Type B pancreatic cell (in vitro differentiated cells): ENCODE results near the gene KRI1. TPM values are rescaled to one million over a fixed set of nuclear protein-coding genes. Genes with fewer than 3 reads are reported as not detected.

Experiments used
- DNase-seq: peaks from one replicate; pipeline ENCODE4 v3.0.0; 2021; ENCODE audit warnings: mixed read lengths; ENCODE audit not compliant: unreplicated experiment; ENCODE audit errors: extremely low spot score
- H3K27ac Mint-ChIP-seq: 2 replicates; pipeline ENCODE4 v1.8.0; 2021; ENCODE audit warnings: mild to moderate bottlenecking, mixed read lengths
- H3K27me3 Mint-ChIP-seq: 2 replicates; pipeline ENCODE4 v1.8.0; 2021; ENCODE audit warnings: mixed read lengths
- H3K36me3 Mint-ChIP-seq: 2 replicates; pipeline ENCODE4 v1.8.0; 2021; ENCODE audit warnings: mixed read lengths
- H3K4me1 Mint-ChIP-seq: one replicate; pipeline ENCODE4 v1.8.0; 2021; ENCODE audit warnings: mixed read lengths; ENCODE audit not compliant: unreplicated experiment
- H3K4me3 Mint-ChIP-seq: 2 replicates; pipeline ENCODE4 v1.8.0; 2021; ENCODE audit warnings: mild to moderate bottlenecking, mixed read lengths
- H3K9me3 Mint-ChIP-seq: 2 replicates; pipeline ENCODE4 v1.8.0; 2021; ENCODE audit warnings: mixed read lengths
- CTCF ChIP-seq: fragments of 200-600 bp; sonication (generic); conservative IDR thresholded peaks from 2 replicates; pipeline ENCODE4 v1.5.0; 2021; ENCODE audit warnings: antibody characterized with exemption, mild to moderate bottlenecking
- microRNA-seq: library from miRNA; unstranded; fragments of <30 nt; microRNA quantifications from one replicate; pipeline ENCODE4, GENCODE V29; 2020
- total RNA-seq: library from RNA; stranded (reverse); gene quantifications from 2 replicates; pipeline ENCODE4 v1.2.1, GENCODE V29; 2021; ENCODE audit warnings: low replicate concordance

KRI1 gene
- total RNA-seq, 1 donor from 2014 or later: 34.4 TPM

GRCh38 chr19:10510301-10510802, 55.5 kb downstream of the KRI1 start:
- peak; percentile 77 for DNase-seq
- no peak overlapping the region for H3K4me3 Mint-ChIP-seq

DNA sequence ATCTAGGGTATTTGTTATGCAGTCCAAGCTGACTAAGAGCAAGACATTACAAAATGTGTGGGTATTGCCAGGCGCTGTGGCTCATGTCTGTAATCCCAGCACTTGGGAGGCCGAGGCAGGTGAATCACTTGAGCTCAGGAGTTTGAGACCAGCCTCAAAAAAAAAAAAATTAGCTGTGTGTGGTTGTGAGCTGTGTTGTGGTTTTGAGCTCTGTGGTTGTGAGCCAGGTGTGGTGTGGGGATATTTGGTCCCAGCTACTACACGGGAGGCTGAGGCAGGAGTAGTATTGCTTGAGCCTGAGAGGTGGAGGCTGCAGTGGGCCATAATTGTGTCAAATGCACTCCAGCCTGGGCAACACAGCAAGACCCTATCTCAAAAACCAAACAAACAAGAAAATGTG, 57.1 kb downstream of the KRI1 start:
- no peak for TF ChIP-seq CTCF
- Mint-ChIP-seq H3K4me1 (peaks cover 9% of the 10 kb centered on the region), H3K27ac (no peak overlapping the region), H3K4me3 (no peak overlapping the region), H3K36me3 (no peaks in the 10 kb centered on the region), H3K27me3 (peaks cover 8% of the 10 kb centered on the region), H3K9me3 (peaks cover 4% of the 10 kb centered on the region)
- no peak for DNase-seq

More at GRCh38 chr19:10510301-10510802, 55.5 kb downstream of the KRI1 start:
- H3K27me3 Mint-ChIP-seq: peaks cover 16% of the 10 kb centered on the region
- H3K4me1 Mint-ChIP-seq: peaks cover 9% of the 10 kb centered on the region
- no peak overlapping the region for H3K27ac Mint-ChIP-seq
- TF ChIP-seq CTCF: peak; percentile 86
- no peaks in the 10 kb centered on the region for H3K36me3 Mint-ChIP-seq
- H3K9me3 Mint-ChIP-seq: peaks cover 4% of the 10 kb centered on the region

DNA sequence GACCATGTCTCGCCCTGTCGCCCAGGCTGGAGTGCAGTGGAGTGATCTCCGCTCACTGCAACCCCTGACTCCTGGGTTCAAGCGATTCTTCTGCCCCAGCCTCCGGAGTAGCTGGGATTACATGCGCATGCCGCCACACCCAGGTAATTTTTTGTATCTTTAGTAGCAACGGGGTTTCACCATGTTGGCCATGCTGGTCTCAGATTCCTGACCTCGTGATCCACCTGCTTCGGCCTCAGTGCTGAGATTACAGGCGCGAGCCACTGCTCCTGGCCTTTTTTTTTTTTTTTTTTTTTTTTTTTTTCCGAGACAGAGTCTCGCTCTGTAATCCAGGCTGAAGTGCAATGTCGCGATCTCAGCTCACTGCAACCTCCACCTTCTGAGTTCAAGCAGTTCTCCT, 57.8 kb downstream of the KRI1 start:
- peaks cover 2% of the 10 kb centered on the region for H3K27me3 Mint-ChIP-seq
- no peak for DNase-seq
- peaks cover 4% of the 10 kb centered on the region for H3K9me3 Mint-ChIP-seq
- no peak overlapping the region for H3K4me3 Mint-ChIP-seq
- no peak overlapping the region for H3K27ac Mint-ChIP-seq
- no peak for TF ChIP-seq CTCF
- no peaks in the 10 kb centered on the region for H3K36me3 Mint-ChIP-seq
- peaks cover 9% of the 10 kb centered on the region for H3K4me1 Mint-ChIP-seq

- peak; percentile 77 for DNase-seq
- Mint-ChIP-seq H3K9me3 (peaks cover 4% of the 10 kb centered on the region), H3K36me3 (no peaks in the 10 kb centered on the region)
Measured at GRCh38 chr19:10505583-10506229, 60.1 kb downstream of the KRI1 start.

More at GRCh38 chr19:10505583-10506229, 60.1 kb downstream of the KRI1 start:
- Mint-ChIP-seq H3K27ac (peak overlapping the region; percentile 49), H3K4me3 (peak overlapping the region; percentile 80), H3K4me1 (peaks cover 15% of the 10 kb centered on the region), H3K27me3 (no peaks in the 10 kb centered on the region)
- peak; percentile 83 for TF ChIP-seq CTCF

Small RNA genes within 50 kb of the gene (microRNA-seq; reads per million reads assigned to microRNA genes)
- not detected for gene MIR1238

Other genes starting within 250 kb of the KRI1 start
- gene FDX2, start 250.0 kb downstream of the KRI1 start, total RNA-seq: 18.8 and 23.3 TPM in 2 replicates
- gene RAVER1, start 232.5 kb downstream of the KRI1 start, total RNA-seq: 42.5 and 48.4 TPM in 2 replicates
- gene ICAM3, start 226.4 kb downstream of the KRI1 start, total RNA-seq: 5.8 and 8.2 TPM in 2 replicates
- 96.6 and 131 TPM in 2 replicates for gene TYK2, start 185.4 kb downstream of the KRI1 start, total RNA-seq
- 125 and 126 TPM in 2 replicates for gene CDC37, start 162.5 kb downstream of the KRI1 start, total RNA-seq
- 0.90 and 1.6 TPM in 2 replicates for gene PDE4A, start 145.5 kb downstream of the KRI1 start, total RNA-seq
- gene KEAP1, start 62.7 kb downstream of the KRI1 start, total RNA-seq: 49.7 and 71.2 TPM in 2 replicates
- 0.21 and 1.1 TPM in 2 replicates for gene S1PR5, start 48.6 kb downstream of the KRI1 start, total RNA-seq
- gene ATG4D, start 22.1 kb downstream of the KRI1 start, total RNA-seq: 35.8 and 44.6 TPM in 2 replicates
- gene CDKN2D, start 3.0 kb upstream of the KRI1 start, total RNA-seq: 4.8 and 6.5 TPM in 2 replicates
- 45.2 and 104 TPM in 2 replicates for gene AP1M2, start 21.3 kb upstream of the KRI1 start, total RNA-seq
- 148 and 227 TPM in 2 replicates for gene SLC44A2, start 59.5 kb upstream of the KRI1 start, total RNA-seq
- gene ILF3, start 88.3 kb upstream of the KRI1 start, total RNA-seq: 297 and 524 TPM in 2 replicates
- 39.2 and 67.7 TPM in 2 replicates for gene QTRT1, start 135.4 kb upstream of the KRI1 start, total RNA-seq
- gene DNM2, start 152.1 kb upstream of the KRI1 start, total RNA-seq: 119 and 123 TPM in 2 replicates